Stimulated activated CD8-positive, alpha-beta memory T cell treated with anti-CD3 and anti-CD28 coated beads, Interleukin-4, amount 100 ng/mL, for 48 hours (primary cell): ENCODE results near the gene PYGB.
"Not testable (repeated sequence)": the region's sequence is repeated elsewhere in the genome, so short reads cannot be mapped to it uniquely, and the experiment has no call there.

Experiments used
- DNase-seq: peaks from one replicate; pipeline ENCODE4 v3.0.0-alpha.2; 2020

PYGB gene

DNA sequence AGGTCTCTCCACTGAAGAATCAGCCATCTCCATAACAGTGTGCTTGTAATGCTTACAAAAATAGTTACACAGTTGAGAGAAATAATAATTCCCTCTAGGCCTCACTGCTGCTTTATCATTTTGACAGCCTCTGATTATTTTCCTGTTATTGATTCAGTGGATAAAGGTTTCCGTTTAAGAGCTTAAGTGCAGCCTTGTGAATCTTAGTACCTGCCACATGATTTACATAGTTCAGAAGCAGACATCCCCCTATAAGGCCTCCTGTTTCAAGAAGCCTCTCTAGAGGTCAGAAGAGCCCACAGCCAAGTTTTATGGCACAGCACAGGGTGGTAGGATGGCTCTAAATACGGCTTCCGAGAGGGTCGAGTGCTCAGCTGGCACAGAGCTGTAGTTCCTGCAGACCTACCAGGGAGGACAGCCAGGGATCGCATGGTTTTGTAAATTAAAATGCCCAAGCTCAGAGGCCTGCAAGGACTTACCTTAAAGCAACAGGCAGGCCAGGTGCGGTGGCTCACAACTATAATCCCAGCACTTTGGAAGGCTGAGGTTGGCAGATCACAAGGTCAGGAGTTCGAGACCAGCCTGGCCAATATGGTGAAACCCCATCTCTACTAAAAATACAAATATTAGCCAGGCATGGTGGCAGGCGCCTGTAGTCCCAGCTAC, 17.6 kb upstream of the PYGB start:
- DNase-seq = no peak

- no peak for DNase-seq
Measured at GRCh38 chr20:25233016-25233772, 14.7 kb upstream of the PYGB start.

GRCh38 chr20:25234009-25234849, 13.7 kb upstream of the PYGB start:
- not testable (repeated sequence) for DNase-seq

GRCh38 chr20:25236450-25237304, 11.2 kb upstream of the PYGB start:
- no peak for DNase-seq

DNA sequence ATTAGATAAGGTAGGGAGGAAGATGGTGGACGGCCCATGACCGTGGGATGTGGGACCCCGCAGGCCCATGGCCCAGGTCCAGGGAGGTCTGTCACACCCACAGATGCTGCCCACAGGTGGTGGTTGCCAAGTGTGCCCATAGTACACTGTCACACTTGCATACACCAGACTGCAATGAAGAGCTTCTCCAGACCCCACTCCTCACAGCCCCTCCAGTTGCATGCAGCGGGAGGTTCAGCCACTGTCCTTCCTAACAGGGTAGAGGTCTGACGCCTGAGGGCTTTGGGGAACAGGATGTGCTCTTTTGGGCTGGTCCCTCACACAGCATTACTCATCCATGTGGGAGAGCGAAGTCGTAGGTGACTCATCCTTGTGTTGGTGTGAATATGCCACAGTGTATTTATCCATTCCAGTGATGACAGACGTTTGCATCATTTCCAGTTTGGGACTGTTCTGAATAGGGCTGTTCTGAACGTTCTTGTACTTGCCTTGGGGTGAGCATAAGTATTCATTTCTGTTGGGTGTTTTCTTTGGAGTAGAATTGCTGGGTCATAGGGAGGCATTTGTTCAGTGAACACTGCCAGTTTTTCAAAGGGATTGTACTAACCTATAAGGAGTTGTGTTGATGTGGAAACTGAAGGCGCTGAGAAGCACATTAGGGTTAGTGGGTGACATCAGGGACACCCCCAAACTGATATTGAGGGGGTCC, 10.1 kb upstream of the PYGB start:
- peak; percentile 70 for DNase-seq

- DNase-seq = no peak
Measured at GRCh38 chr20:25238319-25239037, 9.4 kb upstream of the PYGB start.

GRCh38 chr20:25239387-25240370, 8.2 kb upstream of the PYGB start:
- peak; percentile 24 for DNase-seq

DNA sequence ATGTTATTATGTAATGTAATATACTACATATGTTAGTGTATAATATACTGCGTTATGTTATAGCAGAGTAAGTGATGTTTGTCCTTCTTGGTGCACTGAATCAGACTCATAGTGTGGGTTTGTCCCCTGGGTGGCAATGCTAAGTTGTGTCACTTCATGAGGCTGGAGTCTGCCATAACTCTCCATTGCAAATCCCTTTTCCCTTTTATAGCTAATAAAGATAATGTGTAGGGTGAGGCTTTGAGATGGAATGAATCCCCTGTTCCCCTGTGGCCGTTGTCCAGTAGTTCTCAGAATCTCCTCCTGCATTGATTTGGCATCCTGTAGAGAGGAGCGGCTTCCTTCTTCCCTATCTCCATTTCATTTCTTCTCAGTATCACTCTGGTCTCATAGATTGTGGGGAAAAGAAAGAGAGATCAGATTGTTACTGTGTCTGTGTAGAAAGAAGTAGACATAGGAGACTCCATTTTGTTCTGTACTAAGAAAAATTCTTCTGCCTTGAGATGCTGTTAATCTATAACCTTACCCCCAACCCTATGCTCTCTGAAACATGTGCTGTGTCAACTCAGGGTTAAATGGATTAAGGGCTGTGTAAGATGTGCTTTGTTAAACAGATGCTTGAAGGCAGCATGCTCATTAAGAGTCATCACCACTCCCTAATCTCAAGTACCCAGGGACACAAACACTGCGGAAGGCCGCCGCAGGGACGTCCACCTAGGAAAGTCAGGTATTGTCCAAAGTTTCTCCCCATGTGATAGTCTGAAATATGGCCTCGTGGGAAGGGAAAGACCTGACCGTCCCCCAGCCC, 6.8 kb upstream of the PYGB start:
- peak; percentile 6 for DNase-seq

- peak; percentile 16 for DNase-seq
Measured at GRCh38 chr20:25241659-25241955, 6.3 kb upstream of the PYGB start.

DNA sequence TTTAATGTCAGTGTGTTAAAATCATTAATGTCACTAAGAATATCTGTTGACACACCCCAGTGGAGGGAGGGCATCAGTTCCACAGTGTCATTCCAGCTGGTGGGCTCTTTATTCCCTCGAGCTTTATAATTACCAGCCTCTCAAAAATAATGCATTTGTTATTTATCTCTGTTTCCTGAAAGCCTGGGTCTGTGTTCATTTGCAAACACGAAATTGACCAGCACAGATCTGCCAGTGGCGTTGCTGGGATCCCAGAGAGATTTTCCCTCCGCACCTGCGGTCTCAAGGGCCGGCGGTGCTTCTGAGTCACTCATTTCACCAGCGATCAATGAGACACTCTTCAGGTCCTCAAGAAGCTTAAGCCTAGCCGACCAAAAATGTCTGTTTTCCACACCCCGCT, 5.7 kb upstream of the PYGB start:
- no peak for DNase-seq

- no peak for DNase-seq
Measured at GRCh38 chr20:25243416-25243979, 4.4 kb upstream of the PYGB start.

DNA sequence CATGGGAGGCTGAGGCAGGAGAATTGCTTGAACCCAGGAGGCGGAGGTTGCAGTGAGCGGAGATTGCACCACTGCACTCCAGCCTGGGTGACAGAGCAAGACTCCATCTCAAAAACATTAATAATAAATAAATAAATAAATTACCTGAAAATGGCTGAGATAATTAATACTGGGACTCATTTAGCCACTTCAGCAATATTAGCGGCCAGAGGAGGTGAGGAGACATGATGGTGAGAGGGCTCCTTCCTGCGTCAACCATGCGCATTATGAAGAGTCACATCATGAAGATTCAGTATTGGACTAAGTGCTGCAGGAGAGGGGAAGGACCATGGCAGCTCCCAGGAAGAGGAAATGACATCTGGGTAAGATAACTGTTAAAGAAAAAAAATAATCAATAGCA, 2.9 kb upstream of the PYGB start:
- no peak for DNase-seq

- no peak for DNase-seq
Measured at GRCh38 chr20:25245461-25245860, 2.4 kb upstream of the PYGB start.

DNA sequence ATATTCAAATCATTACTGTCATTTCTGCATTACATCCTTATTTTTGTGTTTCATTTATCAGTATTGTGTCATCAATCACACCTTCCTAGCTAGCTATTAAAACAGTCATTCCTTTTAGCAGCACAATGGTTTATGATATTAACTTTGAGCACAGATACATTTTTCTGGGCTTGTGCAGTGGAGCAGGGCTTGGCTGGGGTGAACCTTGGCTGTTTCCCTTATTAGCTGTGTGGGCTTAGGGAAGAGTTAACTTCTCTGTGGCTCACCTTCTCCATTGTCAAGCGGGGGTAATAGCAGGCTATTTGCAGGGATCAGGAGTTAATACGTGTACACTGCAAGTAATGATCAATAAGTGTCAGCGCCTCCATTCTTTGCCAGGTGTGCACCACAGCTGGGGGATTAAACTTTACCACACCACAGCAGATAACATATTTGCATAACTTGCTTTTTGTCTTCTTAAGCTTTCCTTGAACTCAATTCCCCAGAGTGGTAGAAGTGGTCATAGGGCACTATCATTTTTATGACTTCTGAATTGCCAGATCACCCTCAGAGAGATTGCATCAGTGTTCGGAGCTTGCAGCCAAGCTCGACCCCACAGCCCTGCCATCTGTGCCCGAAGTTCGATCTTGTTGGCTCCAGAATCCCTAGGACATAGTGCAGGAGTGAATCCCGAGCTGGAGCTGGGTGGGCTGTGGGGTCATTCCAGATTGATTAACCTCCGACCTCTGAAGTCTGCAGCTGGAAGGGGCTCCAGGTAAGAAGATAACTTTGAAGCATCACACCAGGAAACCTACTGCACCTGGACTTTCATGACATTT, 1.5 kb upstream of the PYGB start:
- DNase-seq = no peak

GRCh38 chr20:25247000-25247517, 826 bp upstream of the PYGB start:
- no peak for DNase-seq

- no peak for DNase-seq
Measured at GRCh38 chr20:25247518-25247955, 348 bp upstream of the PYGB start.

DNA sequence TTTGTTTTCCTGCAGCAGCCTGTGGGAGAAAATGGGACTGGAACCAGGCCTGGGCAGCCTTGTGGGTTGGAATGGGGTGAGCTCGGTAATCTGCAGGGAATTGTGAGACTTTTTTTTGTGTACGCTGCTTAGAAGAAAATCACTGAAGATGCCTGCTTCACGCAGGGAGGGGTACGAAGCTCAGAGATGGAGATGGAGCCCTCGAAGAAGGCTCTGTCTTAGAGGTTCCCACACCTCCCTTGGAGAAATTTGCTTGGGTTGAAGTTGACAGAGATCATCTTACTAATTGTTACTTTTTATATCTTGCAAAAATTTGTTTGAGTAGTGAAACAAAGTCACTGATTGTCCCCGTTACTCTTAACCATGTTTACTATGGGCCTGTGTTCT, 894 bp downstream of the PYGB start:
- DNase-seq = no peak
